ENCODE measurements around the gene NFE2L3. TPM values are rescaled to one million over a fixed set of nuclear protein-coding genes. Genes with fewer than 3 reads are reported as not detected.

Gene NFE2L3
- total and polyA plus RNA-seq, 2 donors (not counting 3 experiments of a cell fraction or from before 2014, with no cell fraction given), result 29.6 to 40.2 TPM

DNA sequence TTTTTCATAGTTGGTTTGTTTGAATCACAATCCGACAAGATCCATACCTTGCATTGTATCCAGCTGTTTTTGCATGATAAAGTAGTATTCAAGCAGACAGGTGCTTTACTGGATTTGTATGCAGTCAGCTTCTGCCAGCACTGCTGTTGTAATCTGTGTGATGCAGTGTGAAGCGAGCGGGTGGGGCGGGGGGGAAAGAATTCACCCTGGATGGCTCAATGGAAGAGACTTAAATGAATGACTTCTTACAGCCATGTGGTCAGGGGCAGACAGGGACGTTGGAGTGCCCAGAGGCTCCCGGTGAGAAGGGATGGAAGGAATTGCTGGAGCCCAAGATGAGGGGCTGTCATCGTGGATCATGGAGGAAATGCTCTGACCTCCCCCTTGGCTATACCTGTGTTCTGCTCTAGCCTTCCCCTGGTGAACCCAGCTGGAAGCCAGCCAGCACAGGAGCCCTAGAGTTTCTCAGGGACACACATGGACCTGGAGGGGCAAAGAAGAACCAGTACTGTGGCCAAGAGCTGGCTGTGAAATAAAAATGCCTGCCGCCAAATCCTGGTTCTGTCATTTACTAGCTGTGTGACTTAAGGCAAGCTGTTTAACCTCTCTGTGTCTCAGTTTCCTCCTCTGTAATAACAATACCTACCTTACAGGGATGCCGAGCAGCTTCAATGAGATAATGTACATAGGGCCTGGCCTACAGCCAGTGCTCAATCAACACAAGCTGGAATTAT lies 14.1 kb downstream of the NFE2L3 start:
- Histone ChIP-seq H3K27ac (ENCODE audit: insufficient read depth, low read depth, low read length) (no peak overlapping the region), H3K4me1 (ENCODE audit: control insufficient read depth, extremely low read depth, insufficient read depth, low read length) (no peaks in the 10 kb centered on the region), H3K4me2 (ENCODE audit: insufficient read depth, low read length) (no peak overlapping the region), H2AFZ (ENCODE audit: low read depth, low read length) (no peak overlapping the region), H3K4me3 (replicated peaks in 1 of 3; ENCODE audit: insufficient read depth in 1 of 3, low read depth in 1 of 3, low read length in 3 of 3) (no peak overlapping the region), H3K9me1 (replicated peaks; ENCODE audit: control insufficient read depth, extremely low read depth, insufficient read depth, low read length) (no peaks in the 10 kb centered on the region), H3K79me2 (ENCODE audit: control insufficient read depth, insufficient read depth, low read length) (peaks cover 19% of the 10 kb centered on the region), H3K9ac (replicated peaks; ENCODE audit: extremely low read depth, insufficient read depth, low read length) (no peak overlapping the region), H4K20me1 (replicated peaks; ENCODE audit: control insufficient read depth, extremely low read depth, insufficient read depth, low read length) (no peaks in the 10 kb centered on the region), H3K9me3 (replicated peaks; ENCODE audit: control insufficient read depth, insufficient read depth, low read length) (no peaks in the 10 kb centered on the region), H3K36me3 (ENCODE audit: control insufficient read depth in 2 of 2, extremely low read depth in 1 of 2, insufficient read depth in 2 of 2, low read length in 2 of 2) (no peaks in the 10 kb centered on the region), H3K27me3 (ENCODE audit: control insufficient read depth in 2 of 2, insufficient read depth in 2 of 2, low read length in 2 of 2) (no peaks in the 10 kb centered on the region)
- dilution Hi-C loops (cut with MboI; ENCODE audit: extremely low pct_ligation_motif_present, low sequenced_read_pairs) (no loop called here), intact Hi-C loops (cut with micrococcal nuclease) (no loop called here)
- CTCF ChIA-PET, result interaction anchor here (1.2 to 3.0 kb wide), 4 partner anchors 14 to 82 kb away, joined by 3 to 14 read pairs (median 4); partner anchors contain the start of gene NFE2L3
- FAIRE-seq (no peak), DNase-seq (ENCODE audit: low read depth, low spot score) (no peak)
- POLR2A ChIA-PET, result interaction anchor here (1.1 kb wide), 1 partner anchor 10 kb away, joined by 4 read pairs; no protein-coding TSS in a partner anchor
- BruUV-seq (replicated peaks), result no TSS peak
- TF ChIP-seq POLR2A (IDR thresholded peaks at IDR 0.05; ENCODE audit: low read depth, low read length) (no peak), FOS (IDR thresholded peaks at IDR 0.05; ENCODE audit: borderline replicate concordance, insufficient read depth, low read length) (no peak), MYC (IDR thresholded peaks at IDR 0.05; ENCODE audit: low read depth, low read length) (no peak), EZH2 (IDR thresholded peaks at IDR 0.05; ENCODE audit: borderline replicate concordance, low read depth, low read length, severe bottlenecking) (no peak)
- TF ChIP-seq, protein P1, sequence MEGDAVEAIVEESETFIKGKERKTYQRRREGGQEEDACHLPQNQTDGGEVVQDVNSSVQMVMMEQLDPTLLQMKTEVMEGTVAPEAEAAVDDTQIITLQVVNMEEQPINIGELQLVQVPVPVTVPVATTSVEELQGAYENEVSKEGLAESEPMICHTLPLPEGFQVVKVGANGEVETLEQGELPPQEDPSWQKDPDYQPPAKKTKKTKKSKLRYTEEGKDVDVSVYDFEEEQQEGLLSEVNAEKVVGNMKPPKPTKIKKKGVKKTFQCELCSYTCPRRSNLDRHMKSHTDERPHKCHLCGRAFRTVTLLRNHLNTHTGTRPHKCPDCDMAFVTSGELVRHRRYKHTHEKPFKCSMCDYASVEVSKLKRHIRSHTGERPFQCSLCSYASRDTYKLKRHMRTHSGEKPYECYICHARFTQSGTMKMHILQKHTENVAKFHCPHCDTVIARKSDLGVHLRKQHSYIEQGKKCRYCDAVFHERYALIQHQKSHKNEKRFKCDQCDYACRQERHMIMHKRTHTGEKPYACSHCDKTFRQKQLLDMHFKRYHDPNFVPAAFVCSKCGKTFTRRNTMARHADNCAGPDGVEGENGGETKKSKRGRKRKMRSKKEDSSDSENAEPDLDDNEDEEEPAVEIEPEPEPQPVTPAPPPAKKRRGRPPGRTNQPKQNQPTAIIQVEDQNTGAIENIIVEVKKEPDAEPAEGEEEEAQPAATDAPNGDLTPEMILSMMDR (IDR thresholded peaks at IDR 0.05; ENCODE audit: extremely low read depth in 1 of 2, insufficient read depth in 1 of 2, low read depth in 1 of 2, low read length in 2 of 2), result no peak

Data from endothelial cell of umbilical vein (primary cell).